GM21423 (cell line): ENCODE data around the gene ZNF429.
"Not testable (repeated sequence)": the region's sequence is repeated elsewhere in the genome, so short reads cannot be mapped to it uniquely, and the experiment has no call there.

Source experiments
- ATAC-seq: cut with Tn5 transposase; IDR thresholded peaks from one replicate; pipeline ENCODE4 v1.9.1; 2021; ENCODE audit warnings: mild to moderate bottlenecking, moderate library complexity; ENCODE audit not compliant: unreplicated experiment

The ZNF429 gene

GRCh38 chr19:21587549-21587948 is 82.1 kb downstream of the ZNF429 start:
- no peak for ATAC-seq

GRCh38 chr19:21588065-21588601 is 82.7 kb downstream of the ZNF429 start:
- no peak for ATAC-seq

GRCh38 chr19:21590867-21591266 is 85.5 kb downstream of the ZNF429 start:
- ATAC-seq = no peak

GRCh38 chr19:21593008-21593481 is 87.6 kb downstream of the ZNF429 start:
- no peak for ATAC-seq

GRCh38 chr19:21593502-21593901 is 88.1 kb downstream of the ZNF429 start:
- ATAC-seq = no peak

- no peak for ATAC-seq
Observed at GRCh38 chr19:21593934-21594820, 88.8 kb downstream of the ZNF429 start.

- ATAC-seq = no peak
Observed at GRCh38 chr19:21595185-21595584, 89.8 kb downstream of the ZNF429 start.

GRCh38 chr19:21602082-21602658 is 96.8 kb downstream of the ZNF429 start:
- ATAC-seq = no peak

GRCh38 chr19:21602659-21603430 is 97.4 kb downstream of the ZNF429 start:
- not testable (repeated sequence) for ATAC-seq

- no peak for ATAC-seq
Observed at GRCh38 chr19:21603431-21604231, 98.2 kb downstream of the ZNF429 start.

- ATAC-seq = no peak
Observed at GRCh38 chr19:21604351-21604926, 99.0 kb downstream of the ZNF429 start.
